Astrocyte of the cerebellum (primary cell): ENCODE results near the gene PREX1.
"Not testable (repeated sequence)": the region's sequence is repeated elsewhere in the genome, so short reads cannot be mapped to it uniquely, and the experiment has no call there.

ENCODE experiments used
- DNase-seq: peaks from one replicate; pipeline ENCODE4 v3.0.0-alpha.2; 2011; ENCODE audit warnings: low read depth
- H3K4me3 ChIP-seq: 2 replicates; pipeline ENCODE4 v1.5.1; 2011; ENCODE audit warnings: mild to moderate bottlenecking, low read depth, low read length, moderate library complexity
- in situ Hi-C: cut with HindIII; loops from 2 replicates; pipeline ENCODE4 v1.10.0; 2017; ENCODE audit warnings: low sequenced_read_pairs
- TF ChIP-seq, protein P1 (sequence below): IDR thresholded peaks from 2 replicates; pipeline ENCODE4 v1.5.1; 2012; ENCODE audit warnings: low read length, low read depth, moderate library complexity, mild to moderate bottlenecking; ENCODE audit errors: missing control alignments

PREX1 gene

DNA sequence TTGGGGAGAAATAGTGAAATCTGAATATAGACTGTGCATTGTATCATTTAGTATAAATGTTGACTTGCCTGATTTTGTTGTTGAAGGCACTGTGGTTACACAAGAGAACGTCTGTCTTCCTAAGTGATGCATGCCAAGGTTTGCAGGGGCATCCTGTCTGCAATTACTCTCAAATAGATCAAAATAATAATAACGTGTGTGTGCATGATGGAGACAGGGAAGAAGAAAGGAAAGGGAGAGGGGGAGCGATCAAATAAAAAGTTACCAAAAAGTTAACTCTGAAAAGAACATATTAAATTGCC, 14.4 kb downstream of the PREX1 start:
- in situ Hi-C loops, result no loop called here
- DNase-seq, result no peak

GRCh38 chr20:48812600-48813445, 15.0 kb downstream of the PREX1 start:
- in situ Hi-C loops, result no loop called here
- no peak overlapping the region for H3K4me3 ChIP-seq
- TF ChIP-seq, protein P1, sequence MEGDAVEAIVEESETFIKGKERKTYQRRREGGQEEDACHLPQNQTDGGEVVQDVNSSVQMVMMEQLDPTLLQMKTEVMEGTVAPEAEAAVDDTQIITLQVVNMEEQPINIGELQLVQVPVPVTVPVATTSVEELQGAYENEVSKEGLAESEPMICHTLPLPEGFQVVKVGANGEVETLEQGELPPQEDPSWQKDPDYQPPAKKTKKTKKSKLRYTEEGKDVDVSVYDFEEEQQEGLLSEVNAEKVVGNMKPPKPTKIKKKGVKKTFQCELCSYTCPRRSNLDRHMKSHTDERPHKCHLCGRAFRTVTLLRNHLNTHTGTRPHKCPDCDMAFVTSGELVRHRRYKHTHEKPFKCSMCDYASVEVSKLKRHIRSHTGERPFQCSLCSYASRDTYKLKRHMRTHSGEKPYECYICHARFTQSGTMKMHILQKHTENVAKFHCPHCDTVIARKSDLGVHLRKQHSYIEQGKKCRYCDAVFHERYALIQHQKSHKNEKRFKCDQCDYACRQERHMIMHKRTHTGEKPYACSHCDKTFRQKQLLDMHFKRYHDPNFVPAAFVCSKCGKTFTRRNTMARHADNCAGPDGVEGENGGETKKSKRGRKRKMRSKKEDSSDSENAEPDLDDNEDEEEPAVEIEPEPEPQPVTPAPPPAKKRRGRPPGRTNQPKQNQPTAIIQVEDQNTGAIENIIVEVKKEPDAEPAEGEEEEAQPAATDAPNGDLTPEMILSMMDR, result no peak
- DNase-seq, result no peak

More for the DNA sequence above, 14.4 kb downstream of the PREX1 start:
- H3K4me3 ChIP-seq, result no peak overlapping the region
- TF ChIP-seq, protein P1, result no peak

DNA sequence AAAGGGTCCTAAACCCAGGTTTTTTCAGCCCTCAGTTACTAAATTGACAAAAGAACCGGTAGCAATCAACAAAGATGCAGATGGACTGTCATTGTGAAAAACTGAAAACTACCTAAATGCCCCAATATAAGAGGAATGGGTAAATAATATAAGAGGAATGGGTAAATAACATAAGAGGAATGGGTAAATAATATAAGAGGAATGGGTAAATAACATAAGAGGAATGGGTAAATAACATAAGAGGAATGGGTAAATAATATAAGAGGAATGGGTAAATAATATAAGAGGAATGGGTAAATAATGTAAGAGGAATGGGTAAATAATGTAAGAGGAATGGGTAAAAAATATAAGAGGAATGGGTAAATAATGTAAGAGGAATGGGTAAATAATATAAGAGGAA, 15.7 kb downstream of the PREX1 start:
- in situ Hi-C loops, H3K4me3 ChIP-seq, DNase-seq: not testable (repeated sequence)

- no peak overlapping the region for H3K4me3 ChIP-seq
- in situ Hi-C loops, result no loop called here
Measured at GRCh38 chr20:48809673-48810072, 18.1 kb downstream of the PREX1 start.

GRCh38 chr20:48808382-48809034, 19.3 kb downstream of the PREX1 start:
- in situ Hi-C loops, result no loop called here
- TF ChIP-seq, protein P1, result no peak
- no peak for DNase-seq
- H3K4me3 ChIP-seq, result no peak overlapping the region

More at GRCh38 chr20:48809673-48810072, 18.1 kb downstream of the PREX1 start:
- no peak for DNase-seq
- TF ChIP-seq, protein P1, result no peak

- H3K4me3 ChIP-seq, result no peak overlapping the region
- DNase-seq, result no peak
- in situ Hi-C loops, result no loop called here
- TF ChIP-seq, protein P1, result no peak
Measured at GRCh38 chr20:48807586-48808381, 20.0 kb downstream of the PREX1 start.
